ENCODE measurements around the gene TMEM31. TPM values are rescaled to one million over a fixed set of nuclear protein-coding genes. Genes with fewer than 3 reads are reported as not detected.

Gene TMEM31
- total and polyA plus RNA-seq, 10 donors = 0.14 to 0.22 TPM; not detected in 8

Other genes starting within 250 kb of the TMEM31 start
- gene RAB40A, start 191.4 kb upstream of the TMEM31 start, total RNA-seq = 1 to 10 TPM in 2 of 7 donors, under 1 TPM in 4, not detected in 1; 0.51 to 1.6 (median 0.77) TPM
- under 1 TPM; 0.12 to 0.35 (median 0.17) TPM for gene RAB40A, start 191.4 kb upstream of the TMEM31 start, polyA plus RNA-seq
- 10 to 100 TPM; 38.5 to 76.0 (median 63.1) TPM for gene TCEAL4, start 125.4 kb upstream of the TMEM31 start, total RNA-seq
- 100 to 1,000 TPM in 2 of 3 donors, 10 to 100 TPM in 1; 96.4 to 157 (median 104) TPM for gene TCEAL4, start 125.4 kb upstream of the TMEM31 start, polyA plus RNA-seq
- 10 to 100 TPM; 16.1 to 30.0 (median 26.2) TPM for gene TCEAL3, start 102.9 kb upstream of the TMEM31 start, total RNA-seq
- 10 to 100 TPM; 20.7 to 36.4 (median 21.1) TPM for gene TCEAL3, start 102.9 kb upstream of the TMEM31 start, polyA plus RNA-seq
- gene TCEAL1, start 81.9 kb upstream of the TMEM31 start, total RNA-seq = 10 to 100 TPM; 14.8 to 71.5 (median 30.5) TPM
- 10 to 100 TPM; 27.9 to 44.1 (median 29.1) TPM for gene TCEAL1, start 81.9 kb upstream of the TMEM31 start, polyA plus RNA-seq
- 100 to 1,000 TPM; 136 to 222 (median 168) TPM for gene MORF4L2, start 24.2 kb upstream of the TMEM31 start, total RNA-seq
- 100 to 1,000 TPM in 2 of 3 donors, 10 to 100 TPM in 1; 86.8 to 148 (median 107) TPM for gene MORF4L2, start 24.2 kb upstream of the TMEM31 start, polyA plus RNA-seq
- under 1 TPM in 2 of 7 donors, not detected in 5; 0.17 to 0.39 TPM for gene PLP1, start 65.9 kb downstream of the TMEM31 start, total RNA-seq
- gene PLP1, start 65.9 kb downstream of the TMEM31 start, polyA plus RNA-seq = 10 to 100 TPM in 1 of 3 donors, under 1 TPM in 2; 0.23 to 20.6 (median 0.54) TPM
- 1 to 10 TPM in 1 of 7 donors, under 1 TPM in 6; 0.43 to 1.0 (median 0.92) TPM for gene RAB9B, start 121.3 kb downstream of the TMEM31 start, total RNA-seq
- under 1 TPM; 0.46 to 0.51 (median 0.47) TPM for gene RAB9B, start 121.3 kb downstream of the TMEM31 start, polyA plus RNA-seq

All from spleen (tissue), 10 donors.